HG03025 (cell line): ENCODE measurements around the gene PRDM11.

Experiments used
- ATAC-seq: cut with Tn5 transposase; IDR thresholded peaks from one replicate; pipeline ENCODE4 v1.9.1; 2021; ENCODE audit warnings: mild to moderate bottlenecking, moderate library complexity; ENCODE audit not compliant: unreplicated experiment, low FRiP score

PRDM11 gene

GRCh38 chr11:45156201-45156600 lies 9.8 kb downstream of the PRDM11 start:
- ATAC-seq, result no peak

- no peak for ATAC-seq
Observed at GRCh38 chr11:45156741-45157140, 10.3 kb downstream of the PRDM11 start.

GRCh38 chr11:45157247-45158209 lies 11.1 kb downstream of the PRDM11 start:
- ATAC-seq, result no peak

- no peak for ATAC-seq
Observed at GRCh38 chr11:45158210-45158731, 11.8 kb downstream of the PRDM11 start.

GRCh38 chr11:45158891-45159605 lies 12.6 kb downstream of the PRDM11 start:
- ATAC-seq, result no peak

GRCh38 chr11:45159781-45160365 lies 13.4 kb downstream of the PRDM11 start:
- ATAC-seq, result no peak

GRCh38 chr11:45161252-45162063 lies 15.0 kb downstream of the PRDM11 start:
- ATAC-seq, result no peak

GRCh38 chr11:45162064-45162375 lies 15.6 kb downstream of the PRDM11 start:
- no peak for ATAC-seq

- ATAC-seq, result no peak
Observed at GRCh38 chr11:45162916-45163879, 16.8 kb downstream of the PRDM11 start.

- ATAC-seq, result no peak
Observed at GRCh38 chr11:45163956-45164575, 17.6 kb downstream of the PRDM11 start.

- no peak for ATAC-seq
Observed at GRCh38 chr11:45165386-45165785, 18.9 kb downstream of the PRDM11 start.

GRCh38 chr11:45165806-45166603 lies 19.6 kb downstream of the PRDM11 start:
- ATAC-seq, result no peak

- ATAC-seq, result no peak
Observed at GRCh38 chr11:45166604-45166897, 20.1 kb downstream of the PRDM11 start.

- ATAC-seq, result no peak
Observed at GRCh38 chr11:45167283-45167682, 20.8 kb downstream of the PRDM11 start.

- ATAC-seq, result no peak
Observed at GRCh38 chr11:45168366-45169130, 22.1 kb downstream of the PRDM11 start.

GRCh38 chr11:45169310-45170072 lies 23.1 kb downstream of the PRDM11 start:
- no peak for ATAC-seq

- no peak for ATAC-seq
Observed at GRCh38 chr11:45170484-45170883, 24.0 kb downstream of the PRDM11 start.
